Measurements from ENCODE around the gene ANKRD66. TPM values are rescaled to one million over a fixed set of nuclear protein-coding genes. Genes with fewer than 3 reads are reported as not detected.

Gene ANKRD66
- total RNA-seq, 1 donor from 2014 or later: not detected

DNA sequence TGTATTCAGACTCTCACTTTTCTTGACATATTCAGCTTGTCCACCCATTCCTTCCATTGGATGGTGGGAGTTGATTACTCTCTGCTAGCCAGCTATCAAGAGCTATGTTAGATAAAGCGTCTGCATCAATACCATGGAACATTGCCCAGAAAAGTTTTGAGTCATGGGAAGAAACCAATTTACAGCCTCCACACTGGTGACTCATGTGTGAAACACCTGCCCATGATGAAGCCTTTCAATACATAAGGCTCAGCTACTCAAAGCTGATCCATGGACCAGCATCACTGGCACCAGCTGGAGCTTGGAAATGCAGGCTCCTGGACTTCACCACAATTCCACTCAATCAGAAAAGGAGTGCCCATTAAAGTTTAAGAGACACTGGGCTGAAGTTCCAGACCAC, 27.6 kb upstream of the ANKRD66 start:
- no peak overlapping the region for H3K4me3 ChIP-seq (ENCODE audit: low read depth, low read length)
- peak; percentile 98 for DNase-seq (ENCODE audit: low read depth)
- no peaks in the 10 kb centered on the region for H3K27me3 ChIP-seq (ENCODE audit: control insufficient read depth, insufficient read depth, low read length)
- FAIRE-seq: peak; percentile 98
- H3K36me3 ChIP-seq (ENCODE audit: control insufficient read depth, insufficient read depth, low read length): no peaks in the 10 kb centered on the region
- TF ChIP-seq, protein P1, sequence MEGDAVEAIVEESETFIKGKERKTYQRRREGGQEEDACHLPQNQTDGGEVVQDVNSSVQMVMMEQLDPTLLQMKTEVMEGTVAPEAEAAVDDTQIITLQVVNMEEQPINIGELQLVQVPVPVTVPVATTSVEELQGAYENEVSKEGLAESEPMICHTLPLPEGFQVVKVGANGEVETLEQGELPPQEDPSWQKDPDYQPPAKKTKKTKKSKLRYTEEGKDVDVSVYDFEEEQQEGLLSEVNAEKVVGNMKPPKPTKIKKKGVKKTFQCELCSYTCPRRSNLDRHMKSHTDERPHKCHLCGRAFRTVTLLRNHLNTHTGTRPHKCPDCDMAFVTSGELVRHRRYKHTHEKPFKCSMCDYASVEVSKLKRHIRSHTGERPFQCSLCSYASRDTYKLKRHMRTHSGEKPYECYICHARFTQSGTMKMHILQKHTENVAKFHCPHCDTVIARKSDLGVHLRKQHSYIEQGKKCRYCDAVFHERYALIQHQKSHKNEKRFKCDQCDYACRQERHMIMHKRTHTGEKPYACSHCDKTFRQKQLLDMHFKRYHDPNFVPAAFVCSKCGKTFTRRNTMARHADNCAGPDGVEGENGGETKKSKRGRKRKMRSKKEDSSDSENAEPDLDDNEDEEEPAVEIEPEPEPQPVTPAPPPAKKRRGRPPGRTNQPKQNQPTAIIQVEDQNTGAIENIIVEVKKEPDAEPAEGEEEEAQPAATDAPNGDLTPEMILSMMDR (IDR thresholded peaks at IDR 0.05; ENCODE audit: insufficient read depth, low read length, severe bottlenecking): no peak

DNA sequence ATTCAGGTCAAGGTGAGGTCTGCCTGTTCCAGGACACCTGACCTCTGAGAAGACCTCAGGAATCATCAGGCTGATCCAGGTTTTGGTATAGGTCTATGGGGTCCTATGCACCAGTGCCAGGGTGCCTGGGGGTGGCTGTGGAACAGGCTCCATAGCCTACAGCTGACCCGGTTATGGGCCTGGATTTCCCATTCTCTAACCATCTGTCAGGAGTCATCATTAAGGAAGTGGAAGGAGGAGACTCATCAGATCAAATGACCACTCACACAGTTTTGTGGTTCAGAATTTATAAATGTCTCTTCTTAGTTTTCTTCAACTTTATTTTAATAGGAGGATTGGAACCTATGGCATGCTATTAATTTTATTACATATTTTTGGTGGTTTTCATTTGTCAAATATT, 26.3 kb upstream of the ANKRD66 start:
- no peak for DNase-seq (ENCODE audit: low read depth)
- H3K4me3 ChIP-seq (ENCODE audit: low read depth, low read length): no peak overlapping the region
- peaks cover 2% of the 10 kb centered on the region for H3K27me3 ChIP-seq (ENCODE audit: control insufficient read depth, insufficient read depth, low read length)
- TF ChIP-seq, protein P1 (IDR thresholded peaks at IDR 0.05; ENCODE audit: insufficient read depth, low read length, severe bottlenecking): no peak
- no peaks in the 10 kb centered on the region for H3K36me3 ChIP-seq (ENCODE audit: control insufficient read depth, insufficient read depth, low read length)
- no peak for FAIRE-seq

DNA sequence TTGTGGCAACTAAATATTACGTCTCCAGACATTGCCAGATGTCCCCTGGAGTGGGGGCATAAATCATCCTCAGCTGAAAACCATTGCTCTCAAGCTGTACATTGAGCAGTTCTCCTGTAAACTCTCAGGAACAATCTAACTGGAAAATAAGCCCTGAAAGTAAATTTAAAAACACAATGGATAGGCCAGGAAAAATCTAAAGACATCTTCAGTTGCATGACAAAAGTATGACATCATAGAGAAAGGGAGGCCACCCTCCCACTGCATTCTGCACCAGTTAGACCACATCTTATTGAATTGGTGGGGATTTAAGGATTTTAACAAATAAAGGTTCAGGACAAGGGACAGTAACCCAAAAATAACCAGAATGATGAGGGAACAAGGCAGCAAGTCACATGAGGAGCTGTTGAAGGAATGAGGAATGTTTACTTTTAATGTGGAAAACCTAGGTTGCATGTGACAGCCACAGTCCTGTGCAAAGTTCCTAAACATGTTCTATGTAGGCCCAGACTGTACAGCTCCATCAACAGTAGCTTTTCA, 16.9 kb upstream of the ANKRD66 start:
- Histone ChIP-seq H3K4me3 (ENCODE audit: low read depth, low read length) (no peak overlapping the region), H3K27me3 (ENCODE audit: control insufficient read depth, insufficient read depth, low read length) (no peaks in the 10 kb centered on the region), H3K36me3 (ENCODE audit: control insufficient read depth, insufficient read depth, low read length) (no peaks in the 10 kb centered on the region)
- no peak for FAIRE-seq
- TF ChIP-seq, protein P1 (IDR thresholded peaks at IDR 0.05; ENCODE audit: insufficient read depth, low read length, severe bottlenecking): no peak
- no peak for DNase-seq (ENCODE audit: low read depth)

DNA sequence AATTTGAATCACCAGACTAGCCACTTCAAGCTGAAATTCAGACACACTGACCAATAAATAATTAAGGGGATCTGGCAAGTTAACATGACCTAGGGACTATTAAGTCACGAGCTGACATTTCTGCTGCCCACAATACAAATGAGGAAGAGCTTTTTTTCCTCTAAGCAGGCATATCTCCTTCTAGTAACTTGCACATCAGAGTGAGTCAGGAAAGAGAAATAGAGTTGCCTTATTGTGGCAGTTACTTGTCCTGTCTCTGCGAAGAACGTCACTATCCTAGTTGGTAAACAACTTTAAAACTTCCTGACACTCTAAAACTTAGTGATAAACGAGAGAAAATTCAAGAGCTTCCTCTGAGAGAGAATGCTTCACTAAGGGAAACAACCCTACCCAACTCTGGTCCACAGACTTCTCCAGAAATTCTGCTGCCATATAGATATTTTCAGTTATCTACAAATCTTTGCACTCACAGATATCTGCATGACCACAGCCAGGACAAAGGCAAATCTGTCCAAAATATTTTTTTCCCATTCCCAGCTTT, 15.7 kb upstream of the ANKRD66 start:
- TF ChIP-seq, protein P1 (IDR thresholded peaks at IDR 0.05; ENCODE audit: insufficient read depth, low read length, severe bottlenecking): no peak
- H3K36me3 ChIP-seq (ENCODE audit: control insufficient read depth, insufficient read depth, low read length): no peaks in the 10 kb centered on the region
- H3K4me3 ChIP-seq (ENCODE audit: low read depth, low read length): no peak overlapping the region
- FAIRE-seq: no peak
- DNase-seq (ENCODE audit: low read depth): no peak
- H3K27me3 ChIP-seq (ENCODE audit: control insufficient read depth, insufficient read depth, low read length): no peaks in the 10 kb centered on the region

DNA sequence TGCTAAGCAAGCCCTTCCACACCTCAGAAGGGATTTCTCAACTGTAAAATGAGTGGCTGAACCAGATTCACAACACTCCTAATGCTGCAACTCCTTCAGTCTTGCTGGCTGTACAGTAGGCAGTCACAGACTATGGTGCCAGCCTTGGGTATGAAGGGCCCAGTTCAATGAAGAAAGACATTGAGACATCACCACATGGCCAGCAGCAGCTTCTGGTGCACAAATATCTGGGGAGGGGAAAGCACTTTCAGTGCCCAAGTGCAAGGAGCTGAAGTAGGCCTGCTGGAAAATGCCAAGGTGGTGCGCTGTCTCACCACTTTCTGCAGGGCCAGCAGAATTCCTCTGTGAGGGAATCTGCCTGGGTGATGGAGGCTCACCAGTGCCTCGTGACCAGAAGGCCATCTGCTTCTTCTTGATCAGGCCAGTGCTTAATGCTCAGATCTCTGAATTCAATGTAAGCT, 13.4 kb upstream of the ANKRD66 start:
- Histone ChIP-seq H3K36me3 (ENCODE audit: control insufficient read depth, insufficient read depth, low read length) (no peaks in the 10 kb centered on the region), H3K27me3 (ENCODE audit: control insufficient read depth, insufficient read depth, low read length) (no peaks in the 10 kb centered on the region), H3K4me3 (ENCODE audit: low read depth, low read length) (no peak overlapping the region)
- DNase-seq (ENCODE audit: low read depth): no peak
- TF ChIP-seq, protein P1 (IDR thresholded peaks at IDR 0.05; ENCODE audit: insufficient read depth, low read length, severe bottlenecking): no peak
- peak; percentile 40 for FAIRE-seq
